Endothelial cell of umbilical vein (primary cell): Measurements from ENCODE around the gene TEDC2.

Source experiments
- CTCF ChIP-seq, 2 donors: IDR thresholded peaks; 1 replicate in 1 of 2; 2 replicates in 1 of 2; pipeline ENCODE4 v1.5.1; 2011; ENCODE audit warnings: low read length in 2 of 2, mild to moderate bottlenecking in 2 of 2, moderate library complexity in 2 of 2, control low read depth in 1 of 2, inconsistent platforms in 1 of 2, low read depth in 1 of 2; ENCODE audit not compliant: insufficient read depth in 1 of 2; ENCODE audit errors: extremely low read depth in 1 of 2
- EZH2 ChIP-seq: IDR thresholded peaks from 2 replicates; pipeline ENCODE4 v1.6.1; 2012; ENCODE audit warnings: borderline replicate concordance, low read depth, mild to moderate bottlenecking, moderate library complexity, low read length, inconsistent platforms; ENCODE audit not compliant: severe bottlenecking
- FOS ChIP-seq: IDR thresholded peaks from 2 replicates; pipeline ENCODE4 v1.6.1; 2011; ENCODE audit warnings: mild to moderate bottlenecking, low read length, moderate library complexity, borderline replicate concordance; ENCODE audit not compliant: insufficient read depth
- JUN ChIP-seq: IDR thresholded peaks from 2 replicates; pipeline ENCODE4 v1.6.1; 2011; ENCODE audit warnings: borderline replicate concordance, low read depth; ENCODE audit not compliant: insufficient read length, insufficient read depth
- MAX ChIP-seq: IDR thresholded peaks from 2 replicates; pipeline ENCODE4 v1.6.1; 2011; ENCODE audit not compliant: insufficient read depth, insufficient read length
- MYC ChIP-seq: IDR thresholded peaks from one replicate; pipeline ENCODE4 v1.6.1; 2011; ENCODE audit warnings: mild to moderate bottlenecking, low read depth, low read length
- POLR2A ChIP-seq: IDR thresholded peaks from 2 replicates; pipeline ENCODE4 v1.6.1; 2012; ENCODE audit warnings: low read depth, mild to moderate bottlenecking, control low read depth, low read length
- POLR2AphosphoS5 ChIP-seq: IDR thresholded peaks from 2 replicates; pipeline ENCODE4 v1.6.1; 2012; ENCODE audit warnings: low read depth, mild to moderate bottlenecking, control low read depth, low read length, moderate library complexity; ENCODE audit not compliant: insufficient read depth

DNA sequence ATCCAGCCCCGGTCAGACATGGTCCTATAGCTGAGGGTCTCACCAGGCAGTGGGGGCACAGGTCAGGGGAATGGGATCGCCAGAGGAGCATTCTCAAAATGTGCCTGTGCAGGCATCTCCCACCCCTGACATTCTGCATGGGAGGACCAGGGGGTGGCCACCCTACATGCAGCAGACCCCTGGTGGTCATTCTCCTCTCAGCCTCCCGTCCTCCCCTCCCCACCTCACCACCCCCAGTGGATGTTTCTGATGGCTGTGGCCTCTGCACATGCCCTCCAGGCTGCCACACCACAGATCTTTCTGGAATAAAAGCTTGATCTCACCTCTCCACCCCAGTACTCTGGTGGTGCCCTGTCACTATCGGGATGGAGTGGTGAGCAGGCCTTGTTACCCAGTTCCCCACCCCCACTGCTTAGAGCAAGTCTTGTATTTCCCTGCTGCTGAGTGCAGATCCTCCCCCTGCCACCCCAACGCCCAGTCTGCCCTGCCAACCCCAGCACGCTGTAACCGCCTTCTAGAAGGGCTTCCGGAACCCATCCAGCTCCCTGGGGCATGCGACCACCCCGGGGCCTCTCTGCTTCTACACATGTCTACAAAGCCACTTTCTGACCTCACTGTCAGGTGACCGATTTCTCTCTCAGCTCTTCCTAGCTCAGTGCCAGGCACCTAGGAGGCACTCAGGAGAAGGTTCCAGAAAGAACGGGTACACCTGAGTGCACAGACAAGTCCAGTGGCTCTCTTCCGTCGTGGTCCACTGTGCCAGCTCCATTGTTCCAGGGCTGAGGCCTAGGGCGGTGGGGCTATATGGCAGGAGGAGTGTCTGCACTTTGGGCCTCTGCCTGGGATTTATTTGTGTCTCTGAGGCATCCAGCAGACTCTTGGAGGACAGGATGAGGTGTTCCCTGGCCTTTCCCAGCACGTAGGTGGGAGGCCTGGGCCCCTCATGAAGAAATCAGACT, 24.3 kb downstream of the TEDC2 start:
- TF ChIP-seq POLR2A (no peak), CTCF (IDR thresholded peaks at IDR 0.05; ENCODE audit: extremely low read depth in 1 of 2, insufficient read depth in 1 of 2, low read depth in 1 of 2, low read length in 2 of 2) (no peak), EZH2 (no peak), JUN (no peak), FOS (no peak), MYC (no peak), MAX (no peak), POLR2AphosphoS5 (no peak)
